HG03064 (cell line): Measurements from ENCODE around the gene SPDYE17.
"Not testable (repeated sequence)": the region's sequence is repeated elsewhere in the genome, so short reads cannot be mapped to it uniquely, and the experiment has no call there.

ENCODE experiments used
- ATAC-seq: cut with Tn5 transposase; IDR thresholded peaks from one replicate; pipeline ENCODE4 v1.9.1; 2021; ENCODE audit warnings: low read depth; ENCODE audit not compliant: unreplicated experiment

SPDYE17 gene

GRCh38 chr7:76974793-76975579 lies 57.2 kb downstream of the SPDYE17 start:
- ATAC-seq: not testable (repeated sequence)

DNA sequence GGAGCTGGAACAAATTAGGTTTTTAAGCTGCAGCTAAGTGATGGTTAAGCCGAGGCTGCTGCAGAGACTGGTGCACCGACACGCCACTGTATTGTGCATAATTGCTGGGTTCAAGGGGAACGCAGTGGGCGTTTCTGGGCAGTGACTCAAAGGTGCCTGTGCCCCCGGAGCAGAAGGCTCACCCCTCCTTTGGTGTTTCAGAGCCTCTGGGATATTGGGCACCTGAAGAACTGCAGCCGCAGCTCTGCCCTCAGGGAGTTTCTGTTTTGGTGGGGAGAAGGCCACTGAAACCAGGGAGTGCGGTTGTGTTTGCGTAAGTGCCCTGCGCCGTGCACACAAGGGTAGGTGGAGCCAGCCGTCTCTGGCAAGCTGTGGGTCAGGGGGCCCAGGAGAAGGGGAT lies 57.8 kb downstream of the SPDYE17 start:
- ATAC-seq: not testable (repeated sequence)

GRCh38 chr7:76972391-76972790 lies 59.8 kb downstream of the SPDYE17 start:
- not testable (repeated sequence) for ATAC-seq
